ENCODE data around the gene ALAS1.

Gene ALAS1

DNA sequence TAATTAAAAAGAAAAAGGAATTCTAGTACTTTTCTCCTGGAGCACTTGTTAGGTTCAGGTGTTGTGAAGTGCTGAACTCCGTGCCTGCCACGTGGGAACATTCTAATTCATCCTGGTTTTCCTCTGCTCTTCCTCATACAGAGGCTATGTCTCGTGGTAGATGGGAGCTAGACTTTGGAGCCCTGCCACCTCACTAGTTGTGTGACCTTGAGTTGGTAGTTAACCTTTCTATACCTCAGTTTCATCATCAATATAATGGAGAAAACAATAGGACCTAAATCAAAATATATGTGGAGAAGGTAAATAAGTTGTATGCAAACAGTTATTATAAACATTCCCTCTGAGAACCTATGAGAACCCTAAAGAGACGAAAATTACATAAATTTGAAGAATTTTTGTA is 10.6 kb downstream of the ALAS1 start:
- no peak for DNase-seq (ENCODE audit: low read depth)
- TF ChIP-seq, protein P1, sequence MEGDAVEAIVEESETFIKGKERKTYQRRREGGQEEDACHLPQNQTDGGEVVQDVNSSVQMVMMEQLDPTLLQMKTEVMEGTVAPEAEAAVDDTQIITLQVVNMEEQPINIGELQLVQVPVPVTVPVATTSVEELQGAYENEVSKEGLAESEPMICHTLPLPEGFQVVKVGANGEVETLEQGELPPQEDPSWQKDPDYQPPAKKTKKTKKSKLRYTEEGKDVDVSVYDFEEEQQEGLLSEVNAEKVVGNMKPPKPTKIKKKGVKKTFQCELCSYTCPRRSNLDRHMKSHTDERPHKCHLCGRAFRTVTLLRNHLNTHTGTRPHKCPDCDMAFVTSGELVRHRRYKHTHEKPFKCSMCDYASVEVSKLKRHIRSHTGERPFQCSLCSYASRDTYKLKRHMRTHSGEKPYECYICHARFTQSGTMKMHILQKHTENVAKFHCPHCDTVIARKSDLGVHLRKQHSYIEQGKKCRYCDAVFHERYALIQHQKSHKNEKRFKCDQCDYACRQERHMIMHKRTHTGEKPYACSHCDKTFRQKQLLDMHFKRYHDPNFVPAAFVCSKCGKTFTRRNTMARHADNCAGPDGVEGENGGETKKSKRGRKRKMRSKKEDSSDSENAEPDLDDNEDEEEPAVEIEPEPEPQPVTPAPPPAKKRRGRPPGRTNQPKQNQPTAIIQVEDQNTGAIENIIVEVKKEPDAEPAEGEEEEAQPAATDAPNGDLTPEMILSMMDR (IDR thresholded peaks at IDR 0.05; ENCODE audit: low read depth, low read length, missing control alignments) = no peak
- H3K4me3 ChIP-seq (ENCODE audit: low read depth, low read length) = no peak overlapping the region

DNA sequence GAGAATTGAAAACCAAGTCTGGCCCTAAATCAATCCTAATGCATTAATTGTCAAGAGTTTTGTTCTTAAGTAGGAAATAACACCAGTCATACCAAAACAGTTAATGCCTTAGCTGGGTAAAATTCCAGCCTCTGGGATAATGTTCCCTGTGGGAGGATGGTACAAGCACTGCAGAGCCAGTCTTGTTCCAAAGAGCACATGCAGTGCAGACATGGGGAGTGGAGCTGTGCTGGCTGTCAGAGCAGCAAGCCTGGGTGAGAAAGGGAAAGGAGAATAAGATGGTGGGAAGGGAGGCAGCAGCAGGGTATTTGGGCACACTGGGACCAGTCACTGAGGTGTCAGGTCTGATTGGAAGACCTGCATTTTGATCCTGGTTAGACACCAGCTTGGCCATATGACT is 12.1 kb downstream of the ALAS1 start:
- no peak overlapping the region for H3K4me3 ChIP-seq (ENCODE audit: low read depth, low read length)
- TF ChIP-seq, protein P1 (IDR thresholded peaks at IDR 0.05; ENCODE audit: low read depth, low read length, missing control alignments) = no peak
- no peak for DNase-seq (ENCODE audit: low read depth)

- TF ChIP-seq, protein P1 (IDR thresholded peaks at IDR 0.05; ENCODE audit: low read depth, low read length, missing control alignments) = no peak
- no peak overlapping the region for H3K4me3 ChIP-seq (ENCODE audit: low read depth, low read length)
- no peak for DNase-seq (ENCODE audit: low read depth)
Observed at GRCh38 chr3:52210550-52211046, 12.6 kb downstream of the ALAS1 start.

- no peak for DNase-seq (ENCODE audit: low read depth)
- H3K4me3 ChIP-seq (ENCODE audit: low read depth, low read length) = no peak overlapping the region
- TF ChIP-seq, protein P1 (IDR thresholded peaks at IDR 0.05; ENCODE audit: low read depth, low read length, missing control alignments) = no peak
Observed at GRCh38 chr3:52211268-52211891, 13.4 kb downstream of the ALAS1 start.

- H3K4me3 ChIP-seq (ENCODE audit: low read depth, low read length) = no peak overlapping the region
- TF ChIP-seq, protein P1 (IDR thresholded peaks at IDR 0.05; ENCODE audit: low read depth, low read length, missing control alignments) = no peak
Observed at GRCh38 chr3:52213005-52213404, 15.0 kb downstream of the ALAS1 start.

GRCh38 chr3:52213901-52214300 is 15.9 kb downstream of the ALAS1 start:
- H3K4me3 ChIP-seq (ENCODE audit: low read depth, low read length) = no peak overlapping the region
- DNase-seq (ENCODE audit: low read depth) = no peak
- TF ChIP-seq, protein P1 (IDR thresholded peaks at IDR 0.05; ENCODE audit: low read depth, low read length, missing control alignments) = no peak

More at GRCh38 chr3:52213005-52213404, 15.0 kb downstream of the ALAS1 start:
- no peak for DNase-seq (ENCODE audit: low read depth)

DNA sequence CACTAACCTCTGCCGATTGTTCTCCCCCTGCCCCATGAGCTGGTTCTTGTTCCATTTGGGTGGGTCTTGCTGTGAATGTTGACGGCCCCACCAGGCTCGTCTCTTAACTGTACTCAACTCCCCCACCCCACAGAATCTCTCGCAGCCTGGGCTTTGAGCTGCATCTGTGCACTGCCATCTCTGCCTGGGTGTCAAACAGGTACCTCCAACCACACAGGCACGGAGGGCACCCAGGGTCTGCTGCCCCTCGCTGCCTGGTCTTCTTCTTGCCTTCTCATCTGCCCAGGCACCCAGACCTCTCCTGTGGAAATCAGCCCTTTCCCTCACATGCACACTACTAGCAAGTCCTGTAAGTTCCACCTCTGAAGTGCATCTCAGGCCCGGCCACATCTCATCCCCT is 17.4 kb downstream of the ALAS1 start:
- DNase-seq (ENCODE audit: low read depth) = no peak
- TF ChIP-seq, protein P1 (IDR thresholded peaks at IDR 0.05; ENCODE audit: low read depth, low read length, missing control alignments) = no peak
- H3K4me3 ChIP-seq (ENCODE audit: low read depth, low read length) = no peak overlapping the region

Measured in GM12864 (cell line).